K562 (cell line): Measurements from ENCODE around the gene FOXO3. TPM values are rescaled to one million over a fixed set of nuclear protein-coding genes. Genes with fewer than 3 reads are reported as not detected.

Source experiments
- ATAC-seq: fragments of 200-7000 bp; cut with Tn5 transposase; 3 replicates; pipeline ENCODE4 v1.9.1; 2020; ENCODE audit warnings: moderate library complexity
- BruUV-seq: library from RNA; stranded (reverse); fragments of 400-500 nt; replicated peaks from 2 replicates; lab custom pipeline; 2021; lab: Mats Ljungman, UMichigan
- CTCF ChIA-PET: fragments of 300-600 bp; formaldehyde crosslinking; extraction: SDS; loops from one replicate; lab custom pipeline; 2021; ENCODE audit warnings: low intra/inter-chr PET ratio; lab: Yijun Ruan, JAX
- POLR2A ChIA-PET: fragments of 300-600, 350-650 bp; sonication (Branson Sonifier 250); formaldehyde crosslinking; extraction: SDS; loops from one replicate; lab custom pipeline; 2021; ENCODE audit warnings: antibody characterized with exemption, inconsistent platforms; lab: Yijun Ruan, JAX
- DNase-seq, 4 experiments: peaks; one replicate each; pipeline versions ENCODE4 v3.0.0 to v3.0.0-alpha.2; 2011 to 2018; ENCODE audit warnings: low spot score in 3 of 4, mixed read lengths in 3 of 4; ENCODE audit errors: extremely low read depth in 1 of 4
- FAIRE-seq: peaks from 2 replicates; lab custom pipeline; 2011; peaks lifted over from hg19 to GRCh38; lab: Jason Lieb, UNC
- H2AFZ ChIP-seq: 2 replicates; pipeline ENCODE4 v1.6.0; 2011; ENCODE audit warnings: low read depth, low read length, control low read depth, inconsistent platforms
- H3K27ac ChIP-seq: fragments of 200-600 bp; 3 replicates; pipeline ENCODE4 v1.8.0; 2011; ENCODE audit warnings: low read depth, mild to moderate bottlenecking, control low read depth, inconsistent platforms, low read length, moderate library complexity, mixed read lengths; ENCODE audit errors: extremely low read depth
- H3K27me3 ChIP-seq, 2 experiments: fragments of 300-600 bp in 1 of 2; 2 replicates in 1 of 2; 3 replicates in 1 of 2; pipeline versions ENCODE4 v1.6.0 to v1.8.0; 2011; ENCODE audit warnings: inconsistent platforms in 2 of 2, low read length in 2 of 2, mild to moderate bottlenecking in 1 of 2, mixed read lengths in 1 of 2, moderate library complexity in 1 of 2; ENCODE audit not compliant: control insufficient read depth in 2 of 2, insufficient read depth in 2 of 2
- H3K36me3 ChIP-seq: fragments of 300-600 bp; 3 replicates; pipeline ENCODE4 v1.8.0; 2011; ENCODE audit warnings: mild to moderate bottlenecking, low read length, inconsistent platforms; ENCODE audit not compliant: control insufficient read depth, insufficient read depth
- H3K4me1 ChIP-seq, 2 experiments: fragments of 200-600 bp in 1 of 2; replicated peaks in 1 of 2; 2 replicates in 1 of 2; 3 replicates in 1 of 2; pipeline versions ENCODE4 v1.5.1 to v1.8.0; 2011; ENCODE audit warnings: inconsistent platforms in 2 of 2, low read length in 2 of 2, mild to moderate bottlenecking in 1 of 2, mixed read lengths in 1 of 2, moderate library complexity in 1 of 2; ENCODE audit not compliant: control insufficient read depth in 2 of 2, insufficient read depth in 2 of 2
- H3K4me2 ChIP-seq: 2 replicates; pipeline ENCODE4 v1.6.1; 2011; ENCODE audit warnings: low read length, control low read depth, inconsistent platforms, mixed read lengths; ENCODE audit not compliant: insufficient read depth
- H3K4me3 ChIP-seq: fragments of 200-600 bp; sonication (generic), shearing (Covaris generic); 2 replicates; pipeline ENCODE4 v1.5.1; 2016; ENCODE audit warnings: control low read depth, inconsistent platforms
- H3K79me2 ChIP-seq: fragments of 200-600 bp; 3 replicates; pipeline ENCODE4 v1.8.0; 2011; ENCODE audit warnings: low read length, inconsistent platforms; ENCODE audit not compliant: control insufficient read depth, insufficient read depth
- H3K9ac ChIP-seq, 2 experiments: 2 replicates each; pipeline versions ENCODE4 v1.6.0 to v1.6.1; 2011; ENCODE audit warnings: low read depth in 2 of 2, low read length in 2 of 2, control low read depth in 1 of 2, inconsistent platforms in 1 of 2, mild to moderate bottlenecking in 1 of 2, mixed read lengths in 1 of 2; ENCODE audit not compliant: insufficient read depth in 1 of 2
- H3K9me1 ChIP-seq: one replicate; pipeline ENCODE4 v1.6.0; 2011; ENCODE audit warnings: inconsistent platforms, mild to moderate bottlenecking, low read length, moderate library complexity; ENCODE audit not compliant: control insufficient read depth, insufficient read depth
- H3K9me3 ChIP-seq: replicated peaks from 2 replicates; pipeline ENCODE4 v1.5.1; 2011; ENCODE audit warnings: low read depth, low read length, inconsistent platforms; ENCODE audit not compliant: control insufficient read depth, insufficient read depth
- H4K20me1 ChIP-seq: replicated peaks from 2 replicates; pipeline ENCODE4 v1.6.1; 2011; ENCODE audit warnings: low read length, inconsistent platforms, mixed read lengths; ENCODE audit not compliant: control insufficient read depth, insufficient read depth
- CBX5 ChIP-seq: IDR thresholded peaks from 2 replicates; pipeline ENCODE4 v1.6.1; 2014; ENCODE audit warnings: low read depth, borderline replicate concordance
- CREBBP ChIP-seq: IDR thresholded peaks from one replicate; pipeline ENCODE4 v1.6.1; 2012; ENCODE audit warnings: low read depth, mild to moderate bottlenecking, control low read depth, inconsistent platforms, low read length
- PHB2 ChIP-seq: fragments of 450-650 bp; IDR thresholded peaks from 2 replicates; pipeline ENCODE4 v1.6.1; 2017; ENCODE audit warnings: low read depth
- POLR2H ChIP-seq: IDR thresholded peaks from 2 replicates; pipeline ENCODE4 v1.6.1; 2016; ENCODE audit warnings: missing genetic modification characterization, low read depth, mild to moderate bottlenecking, control low read depth, missing compliant biosample characterization, moderate library complexity
- TCF7L2 ChIP-seq: fragments of 150-350 bp; IDR thresholded peaks from 2 replicates; pipeline ENCODE4 v1.6.1; 2016; ENCODE audit warnings: low read depth, mild to moderate bottlenecking, low read length, moderate library complexity
- ZNF253 ChIP-seq: fragments of 250-450 bp; sonication (Bioruptor Pico); conservative IDR thresholded peaks from 2 replicates; pipeline ENCODE4 v1.6.1; 2021; ENCODE audit warnings: mild to moderate bottlenecking
- WGBS: fragments of 100-300 bp; shearing (Covaris generic); methylation state at CpG from one replicate; pipeline ENCODE4 v1.1.6; 2016; ENCODE audit warnings: low coverage, mixed read lengths; ENCODE audit not compliant: insufficient coverage; ENCODE audit errors: missing lambda C conversion rate; 5-methylcytosine and 5-hydroxymethylcytosine counted together
- in situ Hi-C: fragments of 300-500 bp; cut with MboI; formaldehyde crosslinking; loops from 4 replicates; pipeline ENCODE4 v1.15.0; 2018; ENCODE audit warnings: inconsistent platforms, mixed read lengths
- intact Hi-C: fragments of 100-400 bp; cut with micrococcal nuclease; formaldehyde crosslinking; loops from 2 replicates; pipeline ENCODE4 v1.14.2; 2022
- polyA plus RNA-seq, 8 experiments: library from polyadenylated mRNA; depleted of rRNA in 4 of 8; stranded (reverse) in 5 of 8; unstranded in 3 of 8; fragments of >200 nt; fragmentation: Nextera tagmentation in 2 of 8; fragmentation: Illumina TruSeq in 1 of 8; extraction: Ambion mirVana in 2 of 8; extraction: Trizol in 1 of 8; gene quantifications; 2 replicates each; pipeline versions ENCODE4 v1.2.1 to v1.2.3, GENCODE V29; 2011 to 2014; ENCODE audit warnings: inconsistent platforms in 1 of 8, missing spikeins in 1 of 8
- total RNA-seq, 7 experiments: library from RNA; depleted of rRNA in 6 of 7; stranded (reverse); fragments of >200 nt in 6 of 7; fragmentation: Illumina TruSeq in 2 of 7; extraction: Trizol in 2 of 7; gene quantifications; 2 replicates each; pipeline versions ENCODE4 v1.2.1 to v1.2.3, GENCODE V29; 2011 to 2021; ENCODE audit warnings: low replicate concordance in 1 of 7
- TF ChIP-seq, protein P1 (sequence below): fragments of 450-650 bp; IDR thresholded peaks from 2 replicates; pipeline ENCODE4 v1.7.1; 2018; ENCODE audit warnings: mild to moderate bottlenecking, low read depth; ENCODE audit not compliant: partially characterized antibody
- TF ChIP-seq, protein P2 (sequence below): sonication (generic); formaldehyde crosslinking; IDR thresholded peaks from 2 replicates; pipeline ENCODE4 v1.8.1; 2023; ENCODE audit warnings: mild to moderate bottlenecking, missing genetic modification reagents
- TF ChIP-seq, protein P3 (sequence below): sonication (generic); formaldehyde crosslinking; IDR thresholded peaks from 2 replicates; pipeline ENCODE4 v1.8.0; 2022; ENCODE audit warnings: mild to moderate bottlenecking, missing genetic modification reagents, borderline replicate concordance
- TF ChIP-seq, protein P4 (sequence below), 2 experiments: fragments of 150-350 bp in 1 of 2; IDR thresholded peaks; 2 replicates each; pipeline ENCODE4 v1.6.1; 2012 to 2016; ENCODE audit warnings: low read depth in 2 of 2, low read length in 2 of 2, mild to moderate bottlenecking in 1 of 2, moderate library complexity in 1 of 2

FOXO3 gene
- total and polyA plus RNA-seq, 9 of the 15 experiments (the other 6 are each of a cell fraction or from before 2014, with no cell fraction given), result 3.0 to 14.6 (median 6.0) TPM

DNA sequence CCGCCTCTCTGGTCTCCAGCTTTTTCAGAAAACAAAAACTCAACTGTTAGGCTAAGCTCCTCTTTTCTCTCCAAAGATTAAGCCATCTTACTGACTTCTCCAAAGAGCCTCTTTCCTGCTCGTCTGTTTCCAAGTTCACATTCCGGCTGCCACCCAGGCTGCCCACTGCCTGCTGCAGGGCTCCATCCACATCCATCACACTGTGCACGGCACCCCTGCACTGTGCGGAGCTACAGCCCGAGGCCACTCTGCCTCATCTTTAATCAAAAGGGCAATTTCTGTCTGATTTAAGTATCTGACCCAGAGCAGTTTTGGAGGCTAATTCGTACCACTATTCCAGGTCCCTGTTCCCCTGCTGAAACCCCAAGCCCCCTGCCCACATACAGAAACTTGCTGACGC lies 145.9 kb downstream of the FOXO3 start (continued):
- TF ChIP-seq, protein P1, sequence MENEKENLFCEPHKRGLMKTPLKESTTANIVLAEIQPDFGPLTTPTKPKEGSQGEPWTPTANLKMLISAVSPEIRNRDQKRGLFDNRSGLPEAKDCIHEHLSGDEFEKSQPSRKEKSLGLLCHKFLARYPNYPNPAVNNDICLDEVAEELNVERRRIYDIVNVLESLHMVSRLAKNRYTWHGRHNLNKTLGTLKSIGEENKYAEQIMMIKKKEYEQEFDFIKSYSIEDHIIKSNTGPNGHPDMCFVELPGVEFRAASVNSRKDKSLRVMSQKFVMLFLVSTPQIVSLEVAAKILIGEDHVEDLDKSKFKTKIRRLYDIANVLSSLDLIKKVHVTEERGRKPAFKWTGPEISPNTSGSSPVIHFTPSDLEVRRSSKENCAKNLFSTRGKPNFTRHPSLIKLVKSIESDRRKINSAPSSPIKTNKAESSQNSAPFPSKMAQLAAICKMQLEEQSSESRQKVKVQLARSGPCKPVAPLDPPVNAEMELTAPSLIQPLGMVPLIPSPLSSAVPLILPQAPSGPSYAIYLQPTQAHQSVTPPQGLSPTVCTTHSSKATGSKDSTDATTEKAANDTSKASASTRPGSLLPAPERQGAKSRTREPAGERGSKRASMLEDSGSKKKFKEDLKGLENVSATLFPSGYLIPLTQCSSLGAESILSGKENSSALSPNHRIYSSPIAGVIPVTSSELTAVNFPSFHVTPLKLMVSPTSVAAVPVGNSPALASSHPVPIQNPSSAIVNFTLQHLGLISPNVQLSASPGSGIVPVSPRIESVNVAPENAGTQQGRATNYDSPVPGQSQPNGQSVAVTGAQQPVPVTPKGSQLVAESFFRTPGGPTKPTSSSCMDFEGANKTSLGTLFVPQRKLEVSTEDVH, result no peak

DNA sequence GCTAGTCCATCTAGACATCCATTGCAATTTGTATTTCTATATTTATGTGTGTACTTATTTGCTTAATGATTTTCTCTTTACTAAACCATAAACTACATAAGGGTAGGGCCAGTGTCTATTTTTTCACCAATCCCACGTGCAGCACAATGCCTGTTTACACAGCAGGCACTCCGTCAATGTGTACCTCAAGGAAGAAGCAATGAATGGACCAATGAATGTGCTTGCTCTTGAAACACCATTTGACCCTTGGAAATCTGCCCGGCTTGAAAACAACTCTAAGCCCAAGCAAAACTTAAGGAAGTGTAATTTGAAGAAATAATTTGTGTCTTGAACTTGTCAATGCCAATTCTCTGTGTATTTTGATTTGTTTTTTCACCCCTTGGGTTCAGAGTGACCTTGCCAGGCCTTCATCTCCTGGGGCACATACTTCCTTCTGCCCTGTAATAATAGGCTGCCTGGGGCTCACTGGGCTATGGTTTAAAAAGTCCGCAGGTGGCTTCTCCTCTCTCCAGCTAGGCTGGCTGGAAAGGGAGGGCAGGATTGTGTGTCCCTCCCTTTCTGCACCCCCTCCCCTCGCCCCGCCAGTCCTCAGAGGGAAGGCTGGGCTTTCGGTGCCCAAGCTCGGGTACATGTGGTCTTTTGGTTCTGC lies 146.7 kb downstream of the FOXO3 start:
- CTCF ChIA-PET, result no interaction called here
- H3K4me2 ChIP-seq, result no peak overlapping the region
- no peak overlapping the region for H3K4me3 ChIP-seq
- WGBS, result 18% methylated on average over 6 of the region's 8 CpGs
- no peaks in the 10 kb centered on the region for H3K4me1 ChIP-seq
- H3K27ac ChIP-seq, result no peak overlapping the region
- POLR2A ChIA-PET, result no interaction called here
- no peaks in the 10 kb centered on the region for H3K36me3 ChIP-seq
- no peak overlapping the region for H2AFZ ChIP-seq
- DNase-seq (no peak), FAIRE-seq (no peak), ATAC-seq (no peak)
- no peaks in the 10 kb centered on the region for H3K9me1 ChIP-seq
- intact Hi-C loops, result no loop called here
- no peak overlapping the region for H3K9ac ChIP-seq
- H3K9me3 ChIP-seq, result no peaks in the 10 kb centered on the region
- no peaks in the 10 kb centered on the region for H4K20me1 ChIP-seq
- peaks cover 0 to 23% of the 10 kb centered on the region in 2 experiments; a peak in 3 of 5 replicates for H3K27me3 ChIP-seq
- in situ Hi-C loops, result no loop called here
- BruUV-seq, result no TSS peak
- H3K79me2 ChIP-seq, result no peaks in the 10 kb centered on the region
- TF ChIP-seq, protein P2, sequence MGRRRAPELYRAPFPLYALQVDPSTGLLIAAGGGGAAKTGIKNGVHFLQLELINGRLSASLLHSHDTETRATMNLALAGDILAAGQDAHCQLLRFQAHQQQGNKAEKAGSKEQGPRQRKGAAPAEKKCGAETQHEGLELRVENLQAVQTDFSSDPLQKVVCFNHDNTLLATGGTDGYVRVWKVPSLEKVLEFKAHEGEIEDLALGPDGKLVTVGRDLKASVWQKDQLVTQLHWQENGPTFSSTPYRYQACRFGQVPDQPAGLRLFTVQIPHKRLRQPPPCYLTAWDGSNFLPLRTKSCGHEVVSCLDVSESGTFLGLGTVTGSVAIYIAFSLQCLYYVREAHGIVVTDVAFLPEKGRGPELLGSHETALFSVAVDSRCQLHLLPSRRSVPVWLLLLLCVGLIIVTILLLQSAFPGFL (CRISPR knock-in tag), result no peak
- no peak for TF ChIP-seq PHB2
- no peak for TF ChIP-seq POLR2H (tag)
- TF ChIP-seq, protein P3, sequence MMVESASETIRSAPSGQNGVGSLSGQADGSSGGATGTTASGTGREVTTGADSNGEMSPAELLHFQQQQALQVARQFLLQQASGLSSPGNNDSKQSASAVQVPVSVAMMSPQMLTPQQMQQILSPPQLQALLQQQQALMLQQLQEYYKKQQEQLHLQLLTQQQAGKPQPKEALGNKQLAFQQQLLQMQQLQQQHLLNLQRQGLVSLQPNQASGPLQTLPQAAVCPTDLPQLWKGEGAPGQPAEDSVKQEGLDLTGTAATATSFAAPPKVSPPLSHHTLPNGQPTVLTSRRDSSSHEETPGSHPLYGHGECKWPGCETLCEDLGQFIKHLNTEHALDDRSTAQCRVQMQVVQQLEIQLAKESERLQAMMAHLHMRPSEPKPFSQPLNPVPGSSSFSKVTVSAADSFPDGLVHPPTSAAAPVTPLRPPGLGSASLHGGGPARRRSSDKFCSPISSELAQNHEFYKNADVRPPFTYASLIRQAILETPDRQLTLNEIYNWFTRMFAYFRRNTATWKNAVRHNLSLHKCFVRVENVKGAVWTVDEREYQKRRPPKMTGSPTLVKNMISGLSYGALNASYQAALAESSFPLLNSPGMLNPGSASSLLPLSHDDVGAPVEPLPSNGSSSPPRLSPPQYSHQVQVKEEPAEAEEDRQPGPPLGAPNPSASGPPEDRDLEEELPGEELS (CRISPR knock-in tag), result no peak
- TF ChIP-seq ZNF253 (CRISPR knock-in tag), result no peak
- TF ChIP-seq, protein P4, sequence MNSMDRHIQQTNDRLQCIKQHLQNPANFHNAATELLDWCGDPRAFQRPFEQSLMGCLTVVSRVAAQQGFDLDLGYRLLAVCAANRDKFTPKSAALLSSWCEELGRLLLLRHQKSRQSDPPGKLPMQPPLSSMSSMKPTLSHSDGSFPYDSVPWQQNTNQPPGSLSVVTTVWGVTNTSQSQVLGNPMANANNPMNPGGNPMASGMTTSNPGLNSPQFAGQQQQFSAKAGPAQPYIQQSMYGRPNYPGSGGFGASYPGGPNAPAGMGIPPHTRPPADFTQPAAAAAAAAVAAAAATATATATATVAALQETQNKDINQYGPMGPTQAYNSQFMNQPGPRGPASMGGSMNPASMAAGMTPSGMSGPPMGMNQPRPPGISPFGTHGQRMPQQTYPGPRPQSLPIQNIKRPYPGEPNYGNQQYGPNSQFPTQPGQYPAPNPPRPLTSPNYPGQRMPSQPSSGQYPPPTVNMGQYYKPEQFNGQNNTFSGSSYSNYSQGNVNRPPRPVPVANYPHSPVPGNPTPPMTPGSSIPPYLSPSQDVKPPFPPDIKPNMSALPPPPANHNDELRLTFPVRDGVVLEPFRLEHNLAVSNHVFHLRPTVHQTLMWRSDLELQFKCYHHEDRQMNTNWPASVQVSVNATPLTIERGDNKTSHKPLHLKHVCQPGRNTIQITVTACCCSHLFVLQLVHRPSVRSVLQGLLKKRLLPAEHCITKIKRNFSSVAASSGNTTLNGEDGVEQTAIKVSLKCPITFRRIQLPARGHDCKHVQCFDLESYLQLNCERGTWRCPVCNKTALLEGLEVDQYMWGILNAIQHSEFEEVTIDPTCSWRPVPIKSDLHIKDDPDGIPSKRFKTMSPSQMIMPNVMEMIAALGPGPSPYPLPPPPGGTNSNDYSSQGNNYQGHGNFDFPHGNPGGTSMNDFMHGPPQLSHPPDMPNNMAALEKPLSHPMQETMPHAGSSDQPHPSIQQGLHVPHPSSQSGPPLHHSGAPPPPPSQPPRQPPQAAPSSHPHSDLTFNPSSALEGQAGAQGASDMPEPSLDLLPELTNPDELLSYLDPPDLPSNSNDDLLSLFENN (IDR thresholded peaks at IDR 0.05; ENCODE audit: low read depth in 2 of 2, low read length in 2 of 2), result no peak
- TF ChIP-seq CBX5, result no peak
- no peak for TF ChIP-seq CREBBP
- no peak for TF ChIP-seq TCF7L2
